ENCODE measurements around the gene RBM38. TPM values are rescaled to one million over a fixed set of nuclear protein-coding genes. Genes with fewer than 3 reads are reported as not detected.

RBM38 gene
- total and polyA plus RNA-seq, 9 of the 15 experiments (the other 6 are each of a cell fraction or from before 2014, with no cell fraction given), result 0.28 to 82.4 (median 33.2) TPM

- TF ChIP-seq HMGXB4 (CRISPR knock-in tag; IDR thresholded peaks at IDR 0.05), result no peak
- no peak for TF ChIP-seq ZNF436 (CRISPR knock-in tag; IDR thresholded peaks at IDR 0.05)
- no peak for TF ChIP-seq E2F5 (CRISPR knock-in tag; IDR thresholded peaks at IDR 0.05)
- TF ChIP-seq ZSCAN32 (CRISPR knock-in tag; IDR thresholded peaks at IDR 0.05), result no peak
- TF ChIP-seq FOXO4 (CRISPR knock-in tag; IDR thresholded peaks at IDR 0.05), result 0 out of 2 replicates have a peak, but pooled peaks have one; percentile 51
- no peak for TF ChIP-seq DIDO1 (tag; IDR thresholded peaks at IDR 0.05; ENCODE audit: low read depth)
- TF ChIP-seq LEF1 (IDR thresholded peaks at IDR 0.05), result no peak
- TF ChIP-seq ZNF766 (CRISPR knock-in tag; conservative IDR thresholded peaks at IDR 0.05), result no peak
- TF ChIP-seq MCM3 (IDR thresholded peaks at IDR 0.05), result no peak
- no peak for TF ChIP-seq NFIX (CRISPR knock-in tag; IDR thresholded peaks at IDR 0.05; ENCODE audit: low read depth)
- TF ChIP-seq JUN (IDR thresholded peaks at IDR 0.05; ENCODE audit: borderline replicate concordance, low read depth, low read length), result no peak; the same call in 1 of the 2 replicates
- no peak; the same call in 1 of the 2 replicates for TF ChIP-seq JUN (CRISPR knock-in tag; IDR thresholded peaks at IDR 0.05; ENCODE audit: borderline replicate concordance)
- TF ChIP-seq RBM39 (optimal IDR thresholded peaks at IDR 0.05; ENCODE audit: low read depth, low read length), result no peak
- no peak for TF ChIP-seq PHF20 (IDR thresholded peaks at IDR 0.05; ENCODE audit: partially characterized antibody)
- TF ChIP-seq ZNF830 (CRISPR knock-in tag; IDR thresholded peaks at IDR 0.05), result no peak
- TF ChIP-seq POLR2G (IDR thresholded peaks at IDR 0.05; ENCODE audit: low read depth, low read length), result no peak
- TF ChIP-seq MEF2D (tag; conservative IDR thresholded peaks at IDR 0.05; ENCODE audit: low read depth), result no peak
- TF ChIP-seq NR4A1 (CRISPR knock-in tag; IDR thresholded peaks at IDR 0.05), result no peak
- TF ChIP-seq NR4A1 (tag; IDR thresholded peaks at IDR 0.05), result peak; percentile 62; the same call in 1 of the 2 replicates
- TF ChIP-seq TCF3 (CRISPR knock-in tag; IDR thresholded peaks at IDR 0.05), result peak; percentile 76
- TF ChIP-seq TCF15 (CRISPR knock-in tag; IDR thresholded peaks at IDR 0.05), result no peak
Measured at GRCh38 chr20:57412347-57413029, 21.3 kb downstream of the RBM38 start (continued).
